PC-9 (cell line): ENCODE data around the gene CMIP. TPM values are rescaled to one million over a fixed set of nuclear protein-coding genes. Genes with fewer than 3 reads are reported as not detected.
A peak's percentile ranks its signal among the peaks of the same experiment; 100 is the strongest.

Source experiments
- BruUV-seq: library from RNA; stranded (reverse); fragments of 400-500 nt; replicated peaks from 2 replicates; lab custom pipeline; 2021; lab: Mats Ljungman, UMichigan
- CTCF ChIA-PET: fragments of 300-600 bp; sonication (Branson Sonifier 250); formaldehyde crosslinking; loops from one replicate; lab custom pipeline; 2022; ENCODE audit warnings: antibody characterized with exemption; lab: Charles Lee
- POLR2A ChIA-PET: fragments of 300-600 bp; sonication (Branson Sonifier 250); formaldehyde crosslinking; loops from one replicate; lab custom pipeline; 2022; ENCODE audit warnings: antibody characterized with exemption; ENCODE audit not compliant: unreplicated experiment; lab: Charles Lee
- DNase-seq, 2 experiments: peaks; one replicate each; pipeline versions ENCODE4 v3.0.0 to v3.0.0-alpha.2; 2015 to 2022; ENCODE audit warnings: mixed read lengths in 1 of 2
- H2AFZ ChIP-seq: fragments of 200-600 bp; sonication (generic); 2 replicates; pipeline ENCODE4 v1.8.1; 2017; ENCODE audit warnings: antibody characterized with exemption
- H3F3A ChIP-seq: fragments of 200-600 bp; sonication (generic); 2 replicates; pipeline ENCODE4 v1.8.1; 2017; ENCODE audit warnings: antibody characterized with exemption, mild to moderate bottlenecking, low read depth; ENCODE audit not compliant: insufficient read depth
- H3K27ac ChIP-seq: fragments of 200-600 bp; sonication (generic); 2 replicates; pipeline ENCODE4 v1.6.1; 2016; ENCODE audit warnings: mixed run types
- H3K27me3 ChIP-seq: fragments of 200-600 bp; sonication (generic); 2 replicates; pipeline ENCODE4 v1.6.1; 2016; ENCODE audit warnings: low read depth, mixed run types; ENCODE audit not compliant: insufficient read depth
- H3K36me3 ChIP-seq: fragments of 200-600 bp; sonication (generic); 2 replicates; pipeline ENCODE4 v1.6.1; 2016; ENCODE audit warnings: low read depth, mixed run types
- H3K4me1 ChIP-seq: fragments of 200-600 bp; sonication (generic); replicated peaks from 2 replicates; pipeline ENCODE4 v1.6.1; 2016; ENCODE audit warnings: mixed run types; ENCODE audit not compliant: insufficient read depth
- H3K4me2 ChIP-seq: fragments of 200-600 bp; sonication (generic); 2 replicates; pipeline ENCODE4 v1.6.1; 2017; ENCODE audit warnings: mixed run types
- H3K4me3 ChIP-seq: fragments of 200-600 bp; sonication (generic); 2 replicates; pipeline ENCODE4 v1.6.1; 2016; ENCODE audit warnings: mixed run types
- H3K79me2 ChIP-seq: fragments of 200-600 bp; sonication (generic); 2 replicates; pipeline ENCODE4 v1.6.1; 2017; ENCODE audit warnings: low read depth, mixed run types
- H3K9me2 ChIP-seq: fragments of 200-600 bp; sonication (generic); 2 replicates; pipeline ENCODE4 v1.8.1; 2017; ENCODE audit warnings: mild to moderate bottlenecking; ENCODE audit not compliant: insufficient read depth
- H3K9me3 ChIP-seq: fragments of 200-600 bp; sonication (generic); 2 replicates; pipeline ENCODE4 v1.8.1; 2016; ENCODE audit warnings: low read depth; ENCODE audit not compliant: insufficient read depth
- H4K20me1 ChIP-seq: fragments of 200-600 bp; sonication (generic); 2 replicates; pipeline ENCODE4 v1.8.1; 2017; ENCODE audit not compliant: insufficient read depth
- CTCF ChIP-seq: fragments of 200-600 bp; sonication (generic); conservative IDR thresholded peaks from 2 replicates; pipeline ENCODE4 v1.6.1; 2017; ENCODE audit warnings: mixed run types, antibody characterized with exemption, mild to moderate bottlenecking, moderate library complexity
- EZH2 ChIP-seq: fragments of 200-600 bp; sonication (generic); IDR thresholded peaks from 2 replicates; pipeline ENCODE4 v1.8.0; 2017; ENCODE audit warnings: antibody characterized with exemption, low read depth
- intact Hi-C: fragments of 100-400 bp; cut with micrococcal nuclease; formaldehyde crosslinking; loops from one replicate; pipeline ENCODE4 v1.10.0; 2022; ENCODE audit not compliant: unreplicated experiment
- total RNA-seq: library from RNA; stranded (reverse); gene quantifications from 2 replicates; pipeline ENCODE4 v1.2.3, GENCODE V29; 2021

CMIP gene
- total RNA-seq, 1 experiment from 2014 or later = 96.6 TPM

GRCh38 chr16:81633680-81634379, 189.2 kb downstream of the CMIP start:
- Histone ChIP-seq H3K4me2 (peak overlapping the region; percentile 79), H2AFZ (no peak overlapping the region), H4K20me1 (peaks cover 18% of the 10 kb centered on the region), H3K9me2 (no peaks in the 10 kb centered on the region), H3K4me3 (peak overlapping the region; percentile 36; the same call in 1 of the 2 replicates), H3K27me3 (no peaks in the 10 kb centered on the region), H3K27ac (peak overlapping the region; percentile 90), H3K4me1 (peaks cover 61% of the 10 kb centered on the region), H3K9me3 (no peaks in the 10 kb centered on the region), H3K36me3 (no peaks in the 10 kb centered on the region), H3F3A (peaks cover 47% of the 10 kb centered on the region), H3K79me2 (peaks cover 49% of the 10 kb centered on the region)
- BruUV-seq = TSS peak; percentile 42
- no peak for DNase-seq
- ChIA-PET POLR2A (no interaction called here), CTCF (no interaction called here)
- TF ChIP-seq EZH2 (no peak), CTCF (no peak)
- intact Hi-C loops = loop anchor here (1.0 to 5.0 kb wide), 3 partner anchors 78 to 229 kb away; no protein-coding TSS in a partner anchor

GRCh38 chr16:81634380-81635062, 189.9 kb downstream of the CMIP start:
- CTCF ChIA-PET = no interaction called here

More at GRCh38 chr16:81634380-81635062, 189.9 kb downstream of the CMIP start:
- H3K79me2 ChIP-seq = peaks cover 56% of the 10 kb centered on the region
- no peaks in the 10 kb centered on the region for H3K9me3 ChIP-seq
- no peak for TF ChIP-seq CTCF
- no peak for TF ChIP-seq EZH2
- BruUV-seq = no TSS peak
- no peaks in the 10 kb centered on the region for H3K27me3 ChIP-seq
- POLR2A ChIA-PET = no interaction called here
- peaks cover 18% of the 10 kb centered on the region for H4K20me1 ChIP-seq
- no peak overlapping the region for H2AFZ ChIP-seq
- H3K4me1 ChIP-seq = peaks cover 62% of the 10 kb centered on the region
- peak overlapping the region; percentile 79; the same call in 1 of the 2 replicates for H3K4me2 ChIP-seq
- H3K36me3 ChIP-seq = no peaks in the 10 kb centered on the region
- peaks cover 47% of the 10 kb centered on the region for H3F3A ChIP-seq
- DNase-seq = no peak
- H3K9me2 ChIP-seq = no peaks in the 10 kb centered on the region
- H3K4me3 ChIP-seq = no peak overlapping the region
- peak overlapping the region; percentile 90 for H3K27ac ChIP-seq
- intact Hi-C loops = loop anchor here (5.0 kb wide), 2 partner anchors 78 to 187 kb away; no protein-coding TSS in a partner anchor
